Stimulated activated CD4-positive, alpha-beta T cell treated with anti-CD3 and anti-CD28 coated beads, Interleukin-2, amount 100 ng/mL, for 24 hours (primary cell): ENCODE data around the gene SULT6B1.

Experiments used
- DNase-seq, 2 donors: peaks; one replicate each; pipeline ENCODE4 v3.0.0-alpha.2; 2020

Gene SULT6B1

GRCh38 chr2:37146062-37146461, 42.4 kb downstream of the SULT6B1 start:
- no peak for DNase-seq

- DNase-seq, result no peak
Observed at GRCh38 chr2:37143974-37144373, 44.5 kb downstream of the SULT6B1 start.

GRCh38 chr2:37142546-37142945, 45.9 kb downstream of the SULT6B1 start:
- no peak for DNase-seq

GRCh38 chr2:37132914-37133313, 55.6 kb downstream of the SULT6B1 start:
- no peak for DNase-seq

- DNase-seq, result no peak
Observed at GRCh38 chr2:37125416-37125815, 63.1 kb downstream of the SULT6B1 start.

GRCh38 chr2:37119157-37119556, 69.3 kb downstream of the SULT6B1 start:
- no peak for DNase-seq
